ENCODE measurements around the gene RASGRP2. TPM values are rescaled to one million over a fixed set of nuclear protein-coding genes. Genes with fewer than 3 reads are reported as not detected.

The RASGRP2 gene
- total and polyA plus RNA-seq, 9 donors, result 2.1 to 18.9 (median 7.6) TPM

GRCh38 chr11:64771861-64772260 is 27.9 kb upstream of the RASGRP2 start:
- Histone ChIP-seq H3K9me3 (no peaks in the 10 kb centered on the region), H3K36me3 (no peaks in the 10 kb centered on the region), H3K27ac (no peak overlapping the region), H3K27me3 (no peaks in the 10 kb centered on the region), H3K4me1 (ENCODE audit: insufficient read depth) (peaks cover 7% of the 10 kb centered on the region), H3K4me3 (no peak overlapping the region)
- intact Hi-C loops (cut with DNase I), result no loop called here
- DNase-seq, result no peak
- TF ChIP-seq EP300 (IDR thresholded peaks at IDR 0.05), result no peak
- TF ChIP-seq POLR2A (IDR thresholded peaks at IDR 0.05), result no peak
- TF ChIP-seq CTCF (IDR thresholded peaks at IDR 0.05), result no peak
- 79 to 89% (median 89%) methylated on average over 2 of the region's 2 CpGs for WGBS, 3 donors

- 89 to 94% (median 89%) methylated on average over 12 of the region's 12 CpGs for WGBS, 3 donors
- intact Hi-C loops (cut with DNase I), result no loop called here
- Histone ChIP-seq H3K4me3 (no peak overlapping the region), H3K36me3 (no peaks in the 10 kb centered on the region), H3K27ac (no peak overlapping the region), H3K4me1 (ENCODE audit: insufficient read depth) (peaks cover 4% of the 10 kb centered on the region), H3K27me3 (no peaks in the 10 kb centered on the region), H3K9me3 (no peaks in the 10 kb centered on the region)
- peak in 2 of 5 donors; percentile 6 to 17 for DNase-seq
- TF ChIP-seq EP300 (IDR thresholded peaks at IDR 0.05), result no peak
- no peak for TF ChIP-seq POLR2A (IDR thresholded peaks at IDR 0.05)
- TF ChIP-seq CTCF (IDR thresholded peaks at IDR 0.05), result no peak
These were observed 26.2 kb upstream of the RASGRP2 start for GRCh38 chr11:64770120-64770519.

DNA sequence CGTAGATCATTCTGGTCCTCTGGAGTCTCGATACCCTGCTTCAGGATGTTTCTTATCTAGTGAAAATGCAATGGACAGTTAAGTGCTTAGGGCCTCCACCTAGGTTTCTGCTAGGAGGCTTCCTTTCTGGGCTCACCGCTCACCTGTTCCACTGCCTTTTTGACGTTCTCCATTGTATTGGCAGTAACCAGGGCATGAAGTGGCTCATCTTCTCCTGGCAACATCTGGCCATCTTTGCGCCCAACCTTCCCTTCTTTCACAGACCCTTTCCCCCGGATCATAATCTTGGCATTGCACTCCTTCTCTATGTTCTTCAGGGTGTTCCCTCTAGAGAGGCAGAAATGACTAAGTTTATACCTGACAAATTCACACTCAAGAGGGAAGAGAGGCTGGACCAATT is 25.3 kb upstream of the RASGRP2 start:
- intact Hi-C loops (cut with DNase I), result no loop called here
- no peaks in the 10 kb centered on the region for H3K9me3 ChIP-seq
- no peaks in the 10 kb centered on the region for H3K27me3 ChIP-seq
- 82 to 87% (median 84%) methylated on average over 6 of the region's 6 CpGs for WGBS, 3 donors
- H3K4me1 ChIP-seq (ENCODE audit: insufficient read depth), result peaks cover 2% of the 10 kb centered on the region
- H3K36me3 ChIP-seq, result no peaks in the 10 kb centered on the region
- peak in 1 of 5 donors; percentile 4 for DNase-seq
- H3K27ac ChIP-seq, result no peak overlapping the region
- no peak for TF ChIP-seq EP300 (IDR thresholded peaks at IDR 0.05)
- no peak for TF ChIP-seq POLR2A (IDR thresholded peaks at IDR 0.05)
- no peak for TF ChIP-seq CTCF (IDR thresholded peaks at IDR 0.05)
- no peak overlapping the region for H3K4me3 ChIP-seq

GRCh38 chr11:64768300-64768694 is 24.4 kb upstream of the RASGRP2 start:
- H3K36me3 ChIP-seq, result no peaks in the 10 kb centered on the region
- intact Hi-C loops (cut with DNase I), result no loop called here
- no peak overlapping the region for H3K4me3 ChIP-seq
- H3K27ac ChIP-seq, result no peak overlapping the region
- peak in 1 of 5 donors; percentile 2 for DNase-seq
- TF ChIP-seq CTCF (IDR thresholded peaks at IDR 0.05), result no peak
- no peak for TF ChIP-seq POLR2A (IDR thresholded peaks at IDR 0.05)
- TF ChIP-seq EP300 (IDR thresholded peaks at IDR 0.05), result no peak
- H3K4me1 ChIP-seq (ENCODE audit: insufficient read depth), result no peaks in the 10 kb centered on the region
- H3K9me3 ChIP-seq, result no peaks in the 10 kb centered on the region
- 78 to 86% (median 85%) methylated on average over 6 of the region's 6 CpGs for WGBS, 3 donors
- H3K27me3 ChIP-seq, result no peaks in the 10 kb centered on the region
